A549 (cell line): ENCODE data around the gene LASP1NB. TPM values are rescaled to one million over a fixed set of nuclear protein-coding genes. Genes with fewer than 3 reads are reported as not detected.
"Not testable (repeated sequence)": the region's sequence is repeated elsewhere in the genome, so short reads cannot be mapped to it uniquely, and the experiment has no call there.

Experiments used
- ATAC-seq, 2 experiments: fragments of 200-7000 bp in 1 of 2; fragments of >200 bp in 1 of 2; cut with Nextera tagmentation in 1 of 2; cut with Tn5 transposase in 1 of 2; 3 replicates each; pipeline versions ENCODE4 v1.8.0 to v1.9.1; 2018 to 2020; ENCODE audit warnings: mild to moderate bottlenecking in 1 of 2, moderate library complexity in 1 of 2
- CTCF ChIA-PET: fragments of 300-600 bp; sonication (Branson Sonifier 250); formaldehyde crosslinking; extraction: SDS; loops from one replicate; lab custom pipeline; 2021; ENCODE audit warnings: antibody characterized with exemption, inconsistent platforms; lab: Yijun Ruan, JAX
- POLR2A ChIA-PET: fragments of 350-600 bp; formaldehyde crosslinking; extraction: SDS; loops from one replicate; lab custom pipeline; 2021; ENCODE audit warnings: antibody characterized with exemption, inconsistent platforms; lab: Yijun Ruan, JAX
- DNase-seq, 2 experiments: peaks; one replicate each; pipeline versions ENCODE4 v3.0.0 to v3.0.0-alpha.2; 2011 to 2016; ENCODE audit warnings: low read depth in 1 of 2, low spot score in 1 of 2
- FAIRE-seq: peaks from 2 replicates; lab custom pipeline; 2011; peaks lifted over from hg19 to GRCh38; lab: Jason Lieb, UNC
- H3K27ac ChIP-seq, 2 experiments: fragments of >200 bp; sonication (Bioruptor Twin); formaldehyde crosslinking; 3 replicates each; pipeline ENCODE4 v1.5.1; 2016 to 2017
- H3K4me1 ChIP-seq: fragments of >200 bp; sonication (Bioruptor Twin); formaldehyde crosslinking; 3 replicates; pipeline ENCODE4 v1.6.1; 2016
- H3K4me2 ChIP-seq: fragments of >200 bp; sonication (Bioruptor Twin); formaldehyde crosslinking; 3 replicates; pipeline ENCODE4 v1.6.1; 2016
- H3K4me3 ChIP-seq: fragments of >200 bp; sonication (Bioruptor Twin); formaldehyde crosslinking; 3 replicates; pipeline ENCODE4 v1.5.1; 2016
- H3K9me3 ChIP-seq: fragments of >200 bp; sonication (Bioruptor Twin); formaldehyde crosslinking; 3 replicates; pipeline ENCODE4 v1.6.1; 2016
- CBX2 ChIP-seq: fragments of 200-600 bp; sonication (generic); IDR thresholded peaks from 2 replicates; pipeline ENCODE4 v1.6.1; 2016; ENCODE audit warnings: low read depth, mild to moderate bottlenecking, borderline replicate concordance
- EHMT2 ChIP-seq: fragments of 200-600 bp; sonication (generic); IDR thresholded peaks from 2 replicates; pipeline ENCODE4 v1.6.1; 2016; ENCODE audit warnings: antibody characterized with exemption, low read depth, mild to moderate bottlenecking, moderate library complexity
- GATA3 ChIP-seq: IDR thresholded peaks from 2 replicates; pipeline ENCODE4 v1.6.1; 2012; ENCODE audit warnings: borderline replicate concordance
- HEYL ChIP-seq: fragments of 250-450 bp; sonication (Bioruptor Pico); IDR thresholded peaks from 2 replicates; pipeline ENCODE4 v1.8.0; 2021; ENCODE audit warnings: mild to moderate bottlenecking, moderate library complexity
- JUNB ChIP-seq: fragments of >200 bp; sonication (Bioruptor Twin); formaldehyde crosslinking; IDR thresholded peaks from 2 replicates; pipeline ENCODE4 v1.6.1; 2016
- KDM1A ChIP-seq: fragments of 200-600 bp; sonication (generic); IDR thresholded peaks from 2 replicates; pipeline ENCODE4 v1.6.1; 2016; ENCODE audit warnings: low read depth, mild to moderate bottlenecking
- KDM5A ChIP-seq: fragments of 200-600 bp; sonication (generic); IDR thresholded peaks from 2 replicates; pipeline ENCODE4 v1.6.1; 2016; ENCODE audit warnings: antibody characterized with exemption, mild to moderate bottlenecking
- POLR2A ChIP-seq: IDR thresholded peaks from 2 replicates; pipeline ENCODE4 v1.6.1; 2012; ENCODE audit warnings: mild to moderate bottlenecking, low read length
- RCOR1 ChIP-seq: fragments of 150-350 bp; IDR thresholded peaks from 2 replicates; pipeline ENCODE4 v1.6.1; 2014; ENCODE audit warnings: antibody characterized with exemption, low read length, low read depth
- RNF2 ChIP-seq: fragments of 200-600 bp; sonication (generic); IDR thresholded peaks from 2 replicates; pipeline ENCODE4 v1.6.1; 2016; ENCODE audit warnings: low read depth, mild to moderate bottlenecking, antibody characterized with exemption, moderate library complexity, borderline replicate concordance
- TP53 ChIP-seq: fragments of 250-450 bp; sonication (Bioruptor Pico); IDR thresholded peaks from 2 replicates; pipeline ENCODE4 v1.5.0; 2021; ENCODE audit warnings: mild to moderate bottlenecking, moderate library complexity
- ZFP36 ChIP-seq: fragments of 450-650 bp; IDR thresholded peaks from 2 replicates; pipeline ENCODE4 v1.6.1; 2014; ENCODE audit warnings: borderline replicate concordance; ENCODE audit not compliant: partially characterized antibody
- whole genome bisulfite sequencing: methylation state at CpG from one replicate; pipeline ENCODE4 v1.1.6; 2017; ENCODE audit errors: missing lambda C conversion rate; 5-methylcytosine and 5-hydroxymethylcytosine counted together
- polyA plus RNA-seq, 4 experiments: library from polyadenylated mRNA; depleted of rRNA in 3 of 4; stranded (reverse); fragments of >200 nt; fragmentation: RNase III in 1 of 4; extraction: RNeasy Plus Mini Kit Qiagen cat#74134 plus additional on column Dnase treatment in 1 of 4; gene quantifications; 2 replicates in 3 of 4; 3 replicates in 1 of 4; pipeline ENCODE4 v1.2.3, GENCODE V29; 2011 to 2017
- small RNA-seq, 6 experiments: library from RNA; depleted of rRNA; stranded (forward); fragments of <200 nt; gene quantifications; one replicate each; pipeline ENCODE3, GENCODE V24; 2012
- TF ChIP-seq, protein P1 (sequence below): fragments of 450-650 bp; IDR thresholded peaks from 2 replicates; pipeline ENCODE4 v1.6.1; 2014; ENCODE audit warnings: antibody characterized with exemption

The LASP1NB gene

DNA sequence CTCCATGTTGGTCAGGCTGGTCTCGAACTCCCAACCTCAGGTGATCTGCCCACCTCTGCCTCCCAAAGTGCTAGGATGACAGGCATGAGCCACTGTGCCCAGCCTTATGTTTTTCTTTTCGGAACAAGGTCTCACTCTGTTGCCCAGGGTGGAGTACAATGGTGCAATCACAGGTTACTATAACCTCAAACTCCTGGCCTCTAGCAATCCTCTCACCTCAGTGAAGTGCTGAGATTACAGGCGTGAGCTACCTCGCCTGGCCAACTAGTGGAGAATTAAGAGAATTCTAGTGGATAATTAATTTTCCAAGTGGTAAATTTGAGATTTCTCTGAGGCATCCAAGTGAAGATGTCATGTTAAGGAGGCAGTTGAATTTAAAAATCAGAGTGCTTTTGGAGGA is 44.7 kb downstream of the LASP1NB start:
- DNase-seq, result no peak
- Histone ChIP-seq H3K9me3 (no peaks in the 10 kb centered on the region), H3K27ac (no peak overlapping the region)
- POLR2A ChIA-PET, result no interaction called here
- no peak for FAIRE-seq
- no peak for ATAC-seq
- TF ChIP-seq GATA3, result no peak
- TF ChIP-seq, all 56 proteins: peak for 0
- CTCF ChIA-PET, result interaction anchor here (1.2 to 6.1 kb wide), 3 partner anchors 13 to 183 kb away, joined by 5 to 61 read pairs (median 22); no protein-coding TSS in a partner anchor
- 65% methylated on average over 4 of the region's 4 CpGs for WGBS
- Histone ChIP-seq H3K4me3 (no peak overlapping the region), H3K4me2 (no peak overlapping the region), H3K4me1 (peaks cover 16% of the 10 kb centered on the region; the same call in 2 of the 3 replicates)

DNA sequence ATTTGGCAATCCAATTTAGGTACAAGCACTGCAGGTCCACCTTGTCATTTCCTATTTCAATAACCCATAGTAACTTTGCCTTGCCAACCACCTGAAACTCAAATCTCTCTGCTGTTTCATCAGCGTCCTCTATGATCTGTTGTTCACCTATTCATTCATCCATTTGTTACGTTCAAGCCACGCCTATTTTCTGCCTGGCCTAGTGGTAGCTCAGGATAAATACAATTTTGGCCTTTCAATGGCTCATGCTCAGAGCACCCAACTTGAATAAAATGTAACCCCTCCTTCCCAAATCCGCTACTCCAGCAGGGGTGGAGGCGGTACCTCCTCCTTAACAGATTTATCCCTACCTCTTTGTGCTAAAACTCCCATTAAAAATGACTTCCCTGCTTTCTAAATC is 45.4 kb downstream of the LASP1NB start:
- POLR2A ChIA-PET, result no interaction called here
- no peak for FAIRE-seq
- Histone ChIP-seq H3K27ac (no peak overlapping the region), H3K4me2 (no peak overlapping the region), H3K9me3 (no peaks in the 10 kb centered on the region), H3K4me1 (peaks cover 16% of the 10 kb centered on the region; the same call in 2 of the 3 replicates), H3K4me3 (no peak overlapping the region)
- TF ChIP-seq, protein P1, sequence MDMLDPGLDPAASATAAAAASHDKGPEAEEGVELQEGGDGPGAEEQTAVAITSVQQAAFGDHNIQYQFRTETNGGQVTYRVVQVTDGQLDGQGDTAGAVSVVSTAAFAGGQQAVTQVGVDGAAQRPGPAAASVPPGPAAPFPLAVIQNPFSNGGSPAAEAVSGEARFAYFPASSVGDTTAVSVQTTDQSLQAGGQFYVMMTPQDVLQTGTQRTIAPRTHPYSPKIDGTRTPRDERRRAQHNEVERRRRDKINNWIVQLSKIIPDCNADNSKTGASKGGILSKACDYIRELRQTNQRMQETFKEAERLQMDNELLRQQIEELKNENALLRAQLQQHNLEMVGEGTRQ, result no peak
- TF ChIP-seq KDM5A (no peak), RCOR1 (no peak), POLR2A (no peak), ZFP36 (no peak), JUNB (no peak), RNF2 (no peak), EHMT2 (no peak), HEYL (CRISPR knock-in tag) (no peak)
- DNase-seq, result peak in 1 of 2 experiments; percentile 39
- 83% methylated on average over 5 of the region's 5 CpGs for WGBS
- CTCF ChIA-PET, result interaction anchor here (0.9 to 6.1 kb wide), 4 partner anchors 13 to 182 kb away, joined by 3 to 61 read pairs (median 14); no protein-coding TSS in a partner anchor
- no peak for ATAC-seq

DNA sequence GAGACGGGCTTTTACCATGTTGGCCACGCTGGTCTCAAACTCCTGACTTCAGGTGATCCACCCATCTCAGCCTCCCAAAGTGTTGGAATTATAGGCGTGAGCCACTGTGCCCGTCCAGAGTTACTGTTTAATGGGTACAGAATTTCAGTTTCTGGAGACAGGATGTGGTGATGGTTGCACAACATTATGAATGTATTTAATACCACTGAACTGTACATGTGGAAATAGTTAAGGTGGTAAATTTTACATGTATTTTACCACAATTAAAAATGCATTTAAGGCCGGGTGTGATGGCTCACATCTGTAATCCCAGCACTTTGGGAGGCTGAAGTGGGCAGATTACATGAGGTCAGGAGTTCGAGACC is 50.8 kb downstream of the LASP1NB start:
- ChIA-PET POLR2A (interaction anchor here (0.7 to 1.4 kb wide), 2 partner anchors 224 to 540 kb away, joined by 4 to 8 read pairs; partner anchors contain the start of gene RPL19), CTCF (interaction anchor here (0.7 to 3.4 kb wide), 5 partner anchors 106 to 458 kb away, joined by 3 to 20 read pairs (median 4); partner anchors contain the start of gene LASP1)
- FAIRE-seq, DNase-seq, H3K4me1 ChIP-seq, H3K27ac ChIP-seq, H3K9me3 ChIP-seq, H3K4me3 ChIP-seq: not testable (repeated sequence)
- ATAC-seq, result peak in 1 of 2 experiments; percentile 40; a peak in 3 of 6 replicates
- WGBS, result 42% methylated on average over 6 of the region's 6 CpGs
- 0 out of 3 replicates have a peak overlapping the region, but pooled peaks have one; percentile 41 for H3K4me2 ChIP-seq

DNA sequence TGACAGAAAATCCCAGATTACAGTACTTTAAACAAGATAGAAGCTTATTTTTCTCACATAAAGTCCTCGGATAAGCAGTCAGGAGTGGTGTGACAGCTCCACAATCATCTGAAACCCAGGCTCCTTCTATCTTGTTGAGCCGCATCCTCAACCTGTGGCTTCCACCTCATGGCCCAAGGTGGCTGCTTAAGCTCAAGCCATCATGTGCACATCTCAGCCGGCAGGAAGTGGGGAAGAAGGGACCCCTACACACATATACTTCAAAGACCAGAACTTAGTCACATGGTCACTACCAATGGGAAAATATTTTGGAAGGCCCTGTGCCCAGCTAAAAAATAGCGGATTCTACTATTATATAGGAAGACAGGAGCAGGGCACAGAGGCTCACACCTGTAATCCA is 52.8 kb downstream of the LASP1NB start:
- FAIRE-seq, result no peak
- 82% methylated on average over 4 of the region's 4 CpGs for WGBS
- Histone ChIP-seq H3K4me1 (peaks cover 7% of the 10 kb centered on the region; the same call in 1 of the 3 replicates), H3K4me3 (no peak overlapping the region)
- POLR2A ChIA-PET, result no interaction called here
- TF ChIP-seq TP53 (no peak), JUNB (no peak), KDM5A (no peak), CBX2 (no peak), KDM1A (no peak)
- TF ChIP-seq, all 56 proteins: peak for 0
- CTCF ChIA-PET, result interaction anchor here (0.6 to 8.4 kb wide), 8 partner anchors 64 to 267 kb away, joined by 3 to 319 read pairs (median 4); partner anchors contain the start of genes LASP1 and PLXDC1
- H3K27ac ChIP-seq, result no peak overlapping the region
- H3K4me2 ChIP-seq, result no peak overlapping the region
- no peaks in the 10 kb centered on the region for H3K9me3 ChIP-seq
- DNase-seq, result no peak
- no peak for ATAC-seq

Small RNA genes lying within 50 kb of the gene (small RNA-seq; reads per million reads assigned to genes)
- 0 reads per million in 6 experiments for gene MIR6779

Other genes with a start within 250 kb of the LASP1NB start
- 24.2 and 28.9 TPM in 2 replicates for gene MLLT6, start 220.3 kb upstream of the LASP1NB start, polyA plus RNA-seq (2011; rRNA removed)
- gene MLLT6, start 220.3 kb upstream of the LASP1NB start, polyA plus RNA-seq (2017; fragmentation: RNase III; extraction: RNeasy Plus Mini Kit Qiagen cat#74134 plus additional on column Dnase treatment), result 24.6 to 29.9 TPM (median 28.3 TPM) in 3 replicates
- 24.5 and 32.6 TPM in 2 replicates for gene CISD3, start 195.3 kb upstream of the LASP1NB start, polyA plus RNA-seq (2011; rRNA removed)
- gene CISD3, start 195.3 kb upstream of the LASP1NB start, polyA plus RNA-seq (2017; fragmentation: RNase III; extraction: RNeasy Plus Mini Kit Qiagen cat#74134 plus additional on column Dnase treatment), result 33.0 to 35.4 TPM (median 34.3 TPM) in 3 replicates
- gene PCGF2, start 177.3 kb upstream of the LASP1NB start, polyA plus RNA-seq (2011; rRNA removed), result 19.9 and 21.2 TPM in 2 replicates
- 33.9 to 43.6 TPM (median 42.5 TPM) in 3 replicates for gene PCGF2, start 177.3 kb upstream of the LASP1NB start, polyA plus RNA-seq (2017; fragmentation: RNase III; extraction: RNeasy Plus Mini Kit Qiagen cat#74134 plus additional on column Dnase treatment)
- gene PSMB3, start 172.9 kb upstream of the LASP1NB start, polyA plus RNA-seq (2011; rRNA removed), result 417 and 467 TPM in 2 replicates
- gene PSMB3, start 172.9 kb upstream of the LASP1NB start, polyA plus RNA-seq (2017; fragmentation: RNase III; extraction: RNeasy Plus Mini Kit Qiagen cat#74134 plus additional on column Dnase treatment), result 463 to 466 TPM (median 465 TPM) in 3 replicates
- 40.3 and 42.5 TPM in 2 replicates for gene PIP4K2B, start 126.1 kb upstream of the LASP1NB start, polyA plus RNA-seq (2011; rRNA removed)
- 53.7 to 56.7 TPM (median 55.3 TPM) in 3 replicates for gene PIP4K2B, start 126.1 kb upstream of the LASP1NB start, polyA plus RNA-seq (2017; fragmentation: RNase III; extraction: RNeasy Plus Mini Kit Qiagen cat#74134 plus additional on column Dnase treatment)
- gene CWC25, start 100.3 kb upstream of the LASP1NB start, polyA plus RNA-seq (2011; rRNA removed), result 34.1 and 34.5 TPM in 2 replicates
- gene CWC25, start 100.3 kb upstream of the LASP1NB start, polyA plus RNA-seq (2017; fragmentation: RNase III; extraction: RNeasy Plus Mini Kit Qiagen cat#74134 plus additional on column Dnase treatment), result 22.5 to 24.2 TPM (median 23.1 TPM) in 3 replicates
- 2,297 and 2,715 TPM in 2 replicates for gene RPL23, start 71.9 kb upstream of the LASP1NB start, polyA plus RNA-seq (2011; rRNA removed)
- 2,814 to 3,171 TPM (median 2,969 TPM) in 3 replicates for gene RPL23, start 71.9 kb upstream of the LASP1NB start, polyA plus RNA-seq (2017; fragmentation: RNase III; extraction: RNeasy Plus Mini Kit Qiagen cat#74134 plus additional on column Dnase treatment)
- gene LASP1, start 55.6 kb upstream of the LASP1NB start, polyA plus RNA-seq (2011; rRNA removed), result 145 and 152 TPM in 2 replicates
- 281 to 312 TPM (median 287 TPM) in 3 replicates for gene LASP1, start 55.6 kb upstream of the LASP1NB start, polyA plus RNA-seq (2017; fragmentation: RNase III; extraction: RNeasy Plus Mini Kit Qiagen cat#74134 plus additional on column Dnase treatment)
- 0.04 TPM in 1 of 2 replicates, not detected in the other for gene FBXO47, start 41.8 kb downstream of the LASP1NB start, polyA plus RNA-seq (2011; rRNA removed)
- gene FBXO47, start 41.8 kb downstream of the LASP1NB start, polyA plus RNA-seq (2017; fragmentation: RNase III; extraction: RNeasy Plus Mini Kit Qiagen cat#74134 plus additional on column Dnase treatment), result 0.04 TPM in 1 of 3 replicates, not detected in the others
- gene PLXDC1, start 226.0 kb downstream of the LASP1NB start, polyA plus RNA-seq (2011; rRNA removed), result 0.36 and 0.77 TPM in 2 replicates
- 0.22 to 0.54 TPM (median 0.31 TPM) in 3 replicates for gene PLXDC1, start 226.0 kb downstream of the LASP1NB start, polyA plus RNA-seq (2017; fragmentation: RNase III; extraction: RNeasy Plus Mini Kit Qiagen cat#74134 plus additional on column Dnase treatment)
- gene ARL5C, start 240.5 kb downstream of the LASP1NB start, polyA plus RNA-seq (2011; rRNA removed), result not detected in 2 replicates
- not detected in 3 replicates for gene ARL5C, start 240.5 kb downstream of the LASP1NB start, polyA plus RNA-seq (2017; fragmentation: RNase III; extraction: RNeasy Plus Mini Kit Qiagen cat#74134 plus additional on column Dnase treatment)